ENCODE results near the gene HMGXB4.

HMGXB4 gene

DNA sequence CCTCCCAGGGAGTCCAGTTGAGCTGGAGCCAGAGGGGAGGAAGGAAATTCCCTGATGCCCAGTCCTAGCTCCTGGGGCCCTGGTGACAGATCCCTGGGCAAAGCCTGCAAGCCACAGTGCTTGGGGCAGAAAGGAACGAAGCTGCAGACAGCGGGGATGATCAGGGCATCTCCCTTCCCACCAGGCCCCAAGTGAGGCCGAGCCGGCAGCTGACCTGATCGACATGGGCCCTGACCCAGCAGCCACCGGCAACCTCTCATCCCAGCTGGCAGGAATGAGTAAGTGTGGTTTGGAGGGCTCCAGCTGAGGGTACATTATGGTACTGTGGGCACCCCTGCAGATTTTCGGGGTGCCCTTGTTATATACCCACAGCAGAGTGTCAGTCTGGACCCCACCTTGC is 75.9 kb downstream of the HMGXB4 start:
- Histone ChIP-seq H3K4me1 (ENCODE audit: insufficient read depth, low read length) (no peaks in the 10 kb centered on the region), H3K36me3 (ENCODE audit: insufficient read depth, low read length) (no peaks in the 10 kb centered on the region; the same call in 1 of the 2 replicates), H3K9ac (ENCODE audit: low read depth, low read length) (no peak overlapping the region), H3K9me3 (ENCODE audit: control insufficient read depth, insufficient read depth, low read length) (no peaks in the 10 kb centered on the region)

DNA sequence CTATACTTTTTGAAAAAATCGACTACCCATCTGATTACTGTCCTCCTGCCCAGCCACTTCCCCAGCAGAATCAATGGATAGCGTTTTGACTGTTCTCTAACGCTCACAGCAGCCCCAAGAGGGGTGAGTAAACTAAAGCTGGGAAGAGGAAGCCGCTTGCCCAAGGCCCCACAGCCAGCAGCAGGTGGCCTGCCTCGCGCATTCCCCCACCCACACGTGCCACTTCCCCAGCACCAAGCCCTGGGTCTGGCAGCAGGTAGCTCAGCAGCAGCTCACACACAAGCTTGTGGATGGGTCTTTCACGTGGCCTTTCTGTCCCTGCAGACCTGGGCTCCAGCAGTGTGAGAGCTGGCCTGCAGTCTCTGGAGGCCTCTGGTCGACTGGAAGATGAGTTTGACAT is 76.7 kb downstream of the HMGXB4 start:
- Histone ChIP-seq H3K36me3 (ENCODE audit: insufficient read depth, low read length) (no peaks in the 10 kb centered on the region; the same call in 1 of the 2 replicates), H3K4me1 (ENCODE audit: insufficient read depth, low read length) (no peaks in the 10 kb centered on the region), H3K9me3 (ENCODE audit: control insufficient read depth, insufficient read depth, low read length) (no peaks in the 10 kb centered on the region), H3K9ac (ENCODE audit: low read depth, low read length) (no peak overlapping the region)

DNA sequence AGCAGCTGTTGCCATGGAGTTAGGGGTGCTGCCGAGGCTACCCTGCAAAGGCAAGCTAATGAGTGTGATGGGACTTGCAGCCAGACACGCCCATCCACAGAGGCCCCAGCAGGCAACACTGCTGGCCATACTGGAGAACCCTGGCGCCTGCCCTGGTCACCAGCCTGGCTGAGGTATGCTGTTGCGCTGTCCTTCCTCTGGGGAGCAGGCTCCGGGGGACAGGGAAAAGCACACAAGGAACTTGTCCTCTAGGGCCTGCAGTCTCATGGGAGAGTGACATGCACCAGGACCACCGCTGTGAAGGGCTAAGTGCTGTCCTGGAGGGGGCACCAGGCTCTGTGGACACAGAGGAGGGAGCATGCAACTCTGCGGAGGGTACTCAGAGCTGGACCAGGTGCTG is 78.2 kb downstream of the HMGXB4 start:
- Histone ChIP-seq H3K36me3 (ENCODE audit: insufficient read depth, low read length) (no peaks in the 10 kb centered on the region; the same call in 1 of the 2 replicates), H3K9me3 (ENCODE audit: control insufficient read depth, insufficient read depth, low read length) (no peaks in the 10 kb centered on the region), H3K4me1 (ENCODE audit: insufficient read depth, low read length) (no peaks in the 10 kb centered on the region), H3K9ac (ENCODE audit: low read depth, low read length) (no peak overlapping the region)

GRCh38 chr22:35335936-35336781 is 78.9 kb downstream of the HMGXB4 start:
- H3K9ac ChIP-seq (ENCODE audit: low read depth, low read length), result no peak overlapping the region
- H3K4me1 ChIP-seq (ENCODE audit: insufficient read depth, low read length), result no peaks in the 10 kb centered on the region
- H3K36me3 ChIP-seq (ENCODE audit: insufficient read depth, low read length), result no peaks in the 10 kb centered on the region; the same call in 1 of the 2 replicates
- H3K9me3 ChIP-seq (ENCODE audit: control insufficient read depth, insufficient read depth, low read length), result no peaks in the 10 kb centered on the region

- no peaks in the 10 kb centered on the region for H3K36me3 ChIP-seq (ENCODE audit: insufficient read depth, low read length)
- H3K4me1 ChIP-seq (ENCODE audit: insufficient read depth, low read length), result no peaks in the 10 kb centered on the region
- H3K9me3 ChIP-seq (ENCODE audit: control insufficient read depth, insufficient read depth, low read length), result no peaks in the 10 kb centered on the region
- no peak overlapping the region for H3K9ac ChIP-seq (ENCODE audit: low read depth, low read length)
Observed at GRCh38 chr22:35337932-35338331, 80.6 kb downstream of the HMGXB4 start.

- H3K36me3 ChIP-seq (ENCODE audit: insufficient read depth, low read length), result peaks cover 8% of the 10 kb centered on the region; the same call in 1 of the 2 replicates
Observed at GRCh38 chr22:35341090-35341874, 84.0 kb downstream of the HMGXB4 start.

DNA sequence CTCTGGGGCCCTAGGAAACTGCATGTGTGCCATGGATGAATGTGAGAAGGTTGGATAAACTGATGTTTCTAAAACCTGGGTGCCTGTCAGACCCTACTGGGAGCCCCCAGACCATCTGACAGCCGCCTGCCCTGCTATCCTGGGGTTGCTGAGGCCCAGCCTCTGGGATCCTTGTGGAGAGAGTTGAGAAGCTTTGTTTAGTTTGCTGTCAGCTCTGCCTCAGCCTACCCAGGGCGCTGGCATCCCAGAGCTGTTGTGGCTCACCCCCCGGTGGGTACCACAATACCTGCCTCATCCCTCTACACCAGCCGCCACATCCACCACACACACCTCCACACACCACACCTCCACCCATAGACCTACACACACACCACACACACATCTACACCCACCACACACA is 85.1 kb downstream of the HMGXB4 start:
- no peaks in the 10 kb centered on the region for H3K4me1 ChIP-seq (ENCODE audit: insufficient read depth, low read length)
- no peak overlapping the region for H3K9ac ChIP-seq (ENCODE audit: low read depth, low read length)
- H3K36me3 ChIP-seq (ENCODE audit: insufficient read depth, low read length), result peaks cover 8% of the 10 kb centered on the region; the same call in 1 of the 2 replicates
- no peaks in the 10 kb centered on the region for H3K9me3 ChIP-seq (ENCODE audit: control insufficient read depth, insufficient read depth, low read length)

More at GRCh38 chr22:35341090-35341874, 84.0 kb downstream of the HMGXB4 start:
- H3K4me1 ChIP-seq (ENCODE audit: insufficient read depth, low read length), result no peaks in the 10 kb centered on the region
- H3K9me3 ChIP-seq (ENCODE audit: control insufficient read depth, insufficient read depth, low read length), result no peaks in the 10 kb centered on the region
- H3K9ac ChIP-seq (ENCODE audit: low read depth, low read length), result no peak overlapping the region

GRCh38 chr22:35343664-35344550 is 86.6 kb downstream of the HMGXB4 start:
- Histone ChIP-seq H3K4me1 (ENCODE audit: insufficient read depth, low read length) (no peaks in the 10 kb centered on the region), H3K9ac (ENCODE audit: low read depth, low read length) (no peak overlapping the region)

GRCh38 chr22:35344956-35345690 is 87.8 kb downstream of the HMGXB4 start:
- H3K9me3 ChIP-seq (ENCODE audit: control insufficient read depth, insufficient read depth, low read length), result no peaks in the 10 kb centered on the region
- peaks cover 8% of the 10 kb centered on the region; the same call in 1 of the 2 replicates for H3K36me3 ChIP-seq (ENCODE audit: insufficient read depth, low read length)
- no peaks in the 10 kb centered on the region for H3K4me1 ChIP-seq (ENCODE audit: insufficient read depth, low read length)
- no peak overlapping the region for H3K9ac ChIP-seq (ENCODE audit: low read depth, low read length)

More at GRCh38 chr22:35343664-35344550, 86.6 kb downstream of the HMGXB4 start:
- Histone ChIP-seq H3K9me3 (ENCODE audit: control insufficient read depth, insufficient read depth, low read length) (no peaks in the 10 kb centered on the region), H3K36me3 (ENCODE audit: insufficient read depth, low read length) (peaks cover 8% of the 10 kb centered on the region; the same call in 1 of the 2 replicates)
